Stimulated activated CD8-positive, alpha-beta memory T cell treated with anti-CD3 and anti-CD28 coated beads, Interleukin-12 subunit alpha, Interleukin-12 subunit beta, amount 100 ng/mL, for 4 hours (primary cell): Measurements from ENCODE around the gene RFX4.
"Not testable (repeated sequence)": the region's sequence is repeated elsewhere in the genome, so short reads cannot be mapped to it uniquely, and the experiment has no call there.

Source experiments
- DNase-seq: peaks from one replicate; pipeline ENCODE4 v3.0.0-alpha.2; 2020; ENCODE audit warnings: low read depth

RFX4 gene

DNA sequence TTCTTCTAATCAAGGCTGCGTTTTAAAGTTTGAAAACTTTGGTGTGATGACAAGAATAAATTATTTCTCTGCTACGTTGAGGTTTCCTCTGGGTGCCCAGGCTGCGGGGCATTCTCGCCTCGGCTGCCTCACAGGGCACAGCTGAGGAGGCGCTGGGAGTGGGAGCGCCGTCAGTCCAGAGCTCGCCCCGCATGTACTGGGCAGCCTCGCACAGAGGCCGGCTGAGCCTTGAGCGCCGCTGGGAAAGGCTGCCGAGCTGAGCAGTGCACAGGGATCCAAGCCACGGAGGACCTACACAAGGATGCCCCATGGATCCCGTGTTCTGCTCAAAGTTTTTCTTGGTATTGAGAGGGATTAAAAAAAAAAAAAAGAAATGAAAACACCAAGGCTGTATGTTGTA lies 11.6 kb downstream of the RFX4 start:
- no peak for DNase-seq

DNA sequence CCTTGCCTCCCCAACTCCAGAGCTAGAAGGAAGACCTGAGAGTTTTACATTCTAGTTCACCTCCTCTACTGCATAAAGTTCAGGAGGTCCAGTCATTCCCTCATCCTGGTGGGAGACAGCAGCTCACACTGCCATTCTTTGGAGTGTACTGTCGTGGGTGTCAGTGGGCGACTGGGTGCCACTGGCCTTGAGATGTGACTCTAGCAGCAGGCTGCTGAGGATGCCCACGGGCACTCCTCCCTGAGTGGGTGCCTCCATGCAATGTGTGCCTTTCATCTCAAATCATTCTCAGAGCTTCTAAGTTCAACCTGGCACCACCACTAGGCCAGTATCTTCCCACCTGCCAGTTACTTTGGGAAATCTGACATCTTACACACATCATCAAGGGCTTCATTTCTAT lies 12.5 kb downstream of the RFX4 start:
- no peak for DNase-seq

DNA sequence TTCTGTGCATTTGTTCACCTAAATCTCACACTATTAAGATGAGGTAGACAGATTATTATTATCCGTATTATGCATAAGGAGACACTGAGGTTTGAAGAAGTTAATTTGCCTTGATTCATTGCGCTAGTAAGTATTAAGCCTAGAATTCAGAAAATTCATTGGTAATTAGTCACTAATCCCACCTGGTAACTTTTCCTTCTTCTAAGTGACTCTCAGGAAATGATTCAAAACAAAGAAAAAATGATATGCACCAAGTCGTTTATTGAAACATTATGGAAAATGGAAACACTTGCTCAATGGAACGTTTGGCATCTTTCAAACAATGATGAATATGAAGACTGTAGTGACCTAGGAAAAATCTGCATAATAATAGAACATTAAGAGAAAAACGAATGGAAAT lies 15.2 kb downstream of the RFX4 start:
- DNase-seq: no peak

DNA sequence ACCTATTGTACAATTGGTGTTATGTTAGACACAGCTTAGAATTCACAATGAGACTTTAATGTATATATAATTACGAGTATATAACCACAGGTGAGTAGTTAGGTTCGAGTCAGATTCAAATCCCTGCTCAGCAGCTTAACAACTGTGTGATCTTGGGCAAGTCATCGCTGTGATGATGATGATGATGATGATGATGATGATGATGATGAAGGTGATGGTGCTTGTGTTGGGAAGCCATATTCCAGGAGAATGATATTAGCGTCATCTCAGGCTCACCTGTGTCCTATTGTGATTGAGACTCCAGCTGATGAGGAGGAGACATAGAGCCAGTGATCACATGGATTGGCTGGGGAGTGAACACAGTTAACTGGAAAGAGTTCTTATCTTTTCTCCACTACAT lies 16.5 kb downstream of the RFX4 start:
- no peak for DNase-seq

DNA sequence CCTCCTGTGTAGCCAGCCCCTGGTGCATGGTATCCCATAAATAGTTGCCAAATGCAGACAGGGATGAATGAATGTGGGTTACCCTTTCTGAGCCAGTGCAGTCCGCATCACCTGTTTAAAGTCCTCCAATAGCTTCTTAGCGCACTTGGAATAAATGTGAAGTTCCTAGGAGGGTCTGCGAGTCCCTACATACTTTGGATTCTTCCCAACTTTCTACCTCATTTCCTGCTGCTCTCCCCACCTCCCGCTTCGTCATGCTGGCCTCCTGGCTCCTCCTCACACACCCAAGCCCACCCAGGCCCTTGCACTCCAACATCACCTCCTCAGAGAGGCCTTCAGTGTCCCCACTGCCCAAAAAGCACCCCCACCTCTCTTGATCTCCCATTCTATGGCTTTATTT lies 17.7 kb downstream of the RFX4 start:
- no peak for DNase-seq

DNA sequence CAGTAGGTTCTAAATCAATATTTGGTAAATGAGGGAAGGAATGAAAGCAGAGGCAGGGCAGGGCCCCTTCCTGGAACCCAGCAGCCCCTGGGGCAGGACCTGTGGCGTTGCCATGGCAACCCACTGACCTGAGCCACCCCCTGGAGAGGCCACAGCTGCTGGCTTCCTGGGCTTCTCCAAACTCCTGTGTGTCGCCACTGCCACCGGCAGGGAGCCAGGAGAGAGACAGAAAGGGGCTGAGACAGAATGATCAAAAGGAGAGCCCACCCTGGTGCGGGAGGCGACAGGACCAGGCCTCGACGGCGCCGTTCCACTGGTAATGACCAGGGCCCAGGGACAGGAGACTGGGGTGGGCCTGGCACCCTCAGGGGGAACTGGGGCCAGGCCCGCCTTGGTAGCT lies 18.2 kb downstream of the RFX4 start:
- no peak for DNase-seq

DNA sequence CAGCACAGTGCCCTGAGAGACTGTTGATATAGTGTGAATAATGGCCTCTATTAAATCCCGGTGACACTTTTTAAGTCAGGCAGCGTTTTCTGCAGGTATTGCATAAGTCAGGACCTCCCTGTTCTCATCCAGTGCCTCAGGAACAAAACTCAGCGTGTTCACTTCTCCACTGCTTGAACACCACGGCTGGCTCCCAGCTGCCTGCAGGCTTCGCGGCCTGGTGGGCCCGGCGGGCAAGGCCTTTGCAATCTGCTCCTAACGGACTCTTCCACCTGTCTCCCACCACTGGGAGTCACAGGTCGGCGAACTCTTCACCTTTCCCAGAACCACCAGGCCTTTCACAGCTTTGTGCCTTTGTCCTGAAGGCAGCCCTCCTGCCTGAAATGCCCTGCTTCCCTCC lies 18.7 kb downstream of the RFX4 start:
- no peak for DNase-seq

DNA sequence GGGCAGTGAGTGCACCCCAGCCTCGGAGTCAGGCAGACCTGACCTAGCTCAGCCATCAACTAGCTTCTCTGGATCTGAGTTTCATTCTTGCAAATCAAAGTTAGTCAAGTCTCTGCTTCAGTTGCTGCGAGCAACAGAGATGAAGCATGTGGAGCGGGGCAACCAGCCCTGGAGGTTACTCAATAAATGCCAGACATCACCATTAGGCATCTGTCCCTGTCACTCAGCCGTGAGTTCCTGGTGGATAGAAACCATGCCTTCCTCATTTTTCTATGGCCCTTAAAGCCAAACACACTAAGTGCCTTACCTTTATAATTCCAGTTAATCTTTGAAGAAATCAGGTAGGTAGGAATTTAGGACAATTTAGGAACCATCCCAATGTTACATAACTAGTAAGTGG lies 19.3 kb downstream of the RFX4 start:
- no peak for DNase-seq

DNA sequence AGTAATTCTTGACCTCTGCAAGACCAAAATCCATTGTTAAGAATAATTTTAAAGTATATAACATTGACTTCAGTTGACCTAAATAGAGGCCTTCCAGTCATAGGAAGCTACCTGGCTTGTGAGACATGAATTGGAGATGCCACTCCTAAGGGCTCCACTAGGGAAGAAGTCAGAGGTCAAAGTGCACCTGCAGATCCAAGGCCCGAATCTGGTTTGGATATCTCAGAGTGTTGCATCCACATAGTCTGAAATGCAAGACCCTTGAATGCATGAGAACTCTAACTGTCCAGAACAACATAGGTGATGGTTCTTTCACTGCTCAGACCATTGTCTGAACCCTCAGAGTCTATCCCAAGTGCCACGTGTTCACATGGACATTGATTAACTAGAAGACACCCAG lies 22.4 kb downstream of the RFX4 start:
- no peak for DNase-seq

DNA sequence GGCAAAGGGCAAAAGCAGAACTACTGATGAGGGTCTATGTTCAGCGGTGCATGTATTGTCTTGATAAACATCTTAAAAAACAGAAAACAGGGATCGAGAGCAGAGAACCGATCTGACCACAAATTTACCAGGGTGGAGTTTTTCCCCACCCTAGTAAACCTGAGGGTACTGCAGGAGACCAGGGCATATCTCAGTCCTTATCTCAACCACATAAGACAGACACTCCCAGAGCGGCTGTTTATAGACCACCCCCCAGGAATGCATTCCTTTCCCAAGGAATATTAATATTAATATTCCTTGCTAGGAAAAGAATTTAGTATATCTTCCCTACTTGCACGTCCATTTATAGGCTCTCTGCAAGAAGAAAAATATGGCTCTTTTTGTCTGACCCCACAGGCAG lies 37.8 kb downstream of the RFX4 start:
- not testable (repeated sequence) for DNase-seq

DNA sequence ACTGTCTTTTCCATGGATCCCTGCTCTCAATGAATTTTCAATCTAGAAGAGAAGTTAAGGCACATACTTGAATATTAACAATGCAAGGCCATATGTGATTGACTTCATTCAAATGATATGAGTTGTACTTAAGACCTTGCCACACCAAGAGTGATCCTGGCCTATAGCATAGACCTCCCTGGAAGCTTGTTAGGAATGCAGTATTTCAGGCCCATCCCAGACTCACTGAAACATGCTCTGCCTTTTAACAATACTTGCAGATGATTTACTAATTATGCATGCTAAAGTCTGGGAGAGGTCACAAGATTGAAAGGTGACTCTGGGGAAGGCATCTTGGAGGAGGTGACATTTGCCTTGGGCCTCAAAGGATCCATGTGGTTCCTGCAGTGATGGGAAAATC lies 43.2 kb downstream of the RFX4 start:
- no peak for DNase-seq

DNA sequence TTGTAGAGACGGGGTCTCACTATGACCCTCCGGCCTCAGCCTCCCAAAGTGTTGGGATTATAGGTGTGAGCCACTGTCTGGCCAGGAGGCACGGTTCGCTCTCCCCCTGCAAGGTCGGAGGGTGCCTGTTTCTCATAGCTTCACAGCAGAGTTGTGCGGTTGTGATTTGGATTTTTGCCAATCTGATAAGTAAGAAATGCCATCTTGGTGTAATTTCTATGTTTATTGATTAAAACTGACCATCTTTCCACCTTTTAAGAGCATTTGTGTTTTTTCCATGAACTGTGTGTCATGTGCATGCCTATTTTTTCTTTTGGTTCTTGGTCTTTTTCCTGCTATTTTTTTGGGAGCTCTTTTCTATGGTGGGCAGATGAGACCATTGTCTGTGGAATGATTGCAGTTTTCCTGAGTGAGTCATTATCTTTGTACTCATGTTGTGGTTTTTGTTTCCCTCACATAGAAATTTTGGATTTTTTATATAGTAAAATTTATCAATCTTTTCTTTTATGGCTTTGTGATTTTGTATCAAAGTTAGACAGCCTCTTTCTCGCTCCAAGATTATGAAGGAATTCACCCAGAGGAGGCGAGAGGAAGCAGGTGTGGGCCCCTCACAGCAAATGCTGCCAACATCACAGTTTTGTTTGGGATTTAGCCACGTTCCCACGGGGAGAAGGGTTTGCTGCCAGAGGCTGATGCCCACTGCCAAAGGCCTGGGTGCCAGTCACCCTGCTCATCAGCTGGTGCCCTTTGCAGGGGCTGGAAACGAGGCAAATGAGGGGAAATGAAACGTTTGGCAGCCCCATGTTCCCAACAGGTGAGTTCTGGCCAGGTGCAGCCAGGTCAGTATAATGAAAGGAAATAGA lies 47.2 kb downstream of the RFX4 start:
- no peak for DNase-seq

DNA sequence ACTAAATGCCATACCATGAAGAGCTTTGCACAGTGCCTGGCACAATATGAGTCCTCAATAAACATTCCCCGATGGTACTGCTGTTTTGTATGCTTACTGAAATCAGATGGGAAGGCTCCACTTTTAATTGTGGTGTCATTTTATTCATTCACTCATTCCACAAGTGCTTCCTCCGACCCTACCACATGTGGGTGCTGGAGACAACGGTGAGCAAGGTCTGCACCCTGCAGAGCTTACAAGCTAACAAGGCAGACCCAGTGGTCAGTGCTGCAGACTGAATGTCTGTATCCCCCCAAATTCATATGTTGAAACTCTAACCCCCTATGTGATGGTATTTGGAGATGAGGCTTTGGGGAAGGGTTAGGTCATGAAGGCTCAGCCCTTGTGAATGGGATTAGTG lies 48.3 kb downstream of the RFX4 start:
- no peak for DNase-seq

DNA sequence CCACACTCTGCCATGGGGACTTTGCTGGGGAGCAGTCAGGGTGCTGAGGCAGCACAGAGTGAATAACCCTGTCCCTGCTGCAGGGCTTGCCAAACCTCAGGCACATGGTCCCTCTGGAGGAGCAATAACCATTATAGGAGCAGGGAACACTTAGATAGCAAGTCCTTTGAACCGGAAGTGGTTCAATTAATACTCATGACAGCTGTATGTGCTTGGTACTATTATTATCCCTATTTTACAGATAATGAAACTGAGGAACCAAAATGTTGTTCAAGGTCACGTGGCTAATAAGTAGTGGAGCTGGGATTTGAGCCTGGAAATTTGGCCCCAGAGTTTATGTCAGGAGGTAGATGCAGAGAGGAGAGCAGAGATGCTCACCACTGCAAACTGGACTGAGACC lies 49.0 kb downstream of the RFX4 start:
- DNase-seq: no peak

DNA sequence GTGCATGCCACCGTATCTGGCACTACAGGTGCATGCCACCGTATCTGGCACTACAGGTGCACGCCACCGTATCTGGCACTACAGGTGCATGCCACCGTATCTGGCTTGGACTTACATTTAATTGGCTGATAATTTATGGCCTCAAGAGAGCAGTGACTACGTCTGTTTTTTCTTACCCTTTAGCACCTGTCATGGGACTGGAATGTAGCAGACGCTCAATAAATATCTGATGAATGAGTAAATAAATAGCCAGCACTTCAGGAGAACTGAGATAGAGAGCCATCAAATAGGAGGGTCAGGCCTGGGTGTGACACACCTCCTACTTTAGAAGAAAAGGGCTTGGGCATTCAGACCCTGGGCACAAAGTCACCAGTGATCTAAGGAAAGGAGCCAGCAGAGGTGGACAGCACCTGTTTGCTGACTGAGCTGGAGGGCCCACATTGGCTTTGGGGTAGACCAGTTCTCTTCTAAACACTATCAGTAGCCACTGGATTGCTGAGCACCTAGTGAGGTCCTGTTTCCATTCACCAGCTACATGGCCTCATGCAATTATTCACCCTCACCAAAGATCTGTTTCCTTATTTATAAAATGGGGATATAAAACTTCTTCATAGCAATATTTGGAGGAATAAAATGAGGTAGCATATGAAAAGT lies 50.1 kb downstream of the RFX4 start:
- DNase-seq: no peak

DNA sequence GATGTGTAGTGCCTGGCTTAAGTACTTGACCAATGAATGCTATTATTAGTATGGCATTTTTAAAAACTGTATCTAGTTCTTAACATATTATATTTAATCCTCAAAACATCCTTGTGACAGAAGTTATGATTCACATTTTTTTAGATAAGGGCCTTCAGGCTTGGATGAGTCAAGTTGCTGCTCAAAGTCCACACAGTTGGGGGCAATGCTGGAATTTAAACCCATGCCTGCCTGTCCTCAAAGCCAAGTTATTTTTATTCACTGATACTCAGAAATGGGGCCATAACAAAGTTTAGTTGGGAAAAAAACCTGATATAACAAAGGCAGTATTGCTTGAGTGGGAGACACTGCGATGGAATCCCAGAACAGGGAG lies 50.6 kb downstream of the RFX4 start:
- no peak for DNase-seq

DNA sequence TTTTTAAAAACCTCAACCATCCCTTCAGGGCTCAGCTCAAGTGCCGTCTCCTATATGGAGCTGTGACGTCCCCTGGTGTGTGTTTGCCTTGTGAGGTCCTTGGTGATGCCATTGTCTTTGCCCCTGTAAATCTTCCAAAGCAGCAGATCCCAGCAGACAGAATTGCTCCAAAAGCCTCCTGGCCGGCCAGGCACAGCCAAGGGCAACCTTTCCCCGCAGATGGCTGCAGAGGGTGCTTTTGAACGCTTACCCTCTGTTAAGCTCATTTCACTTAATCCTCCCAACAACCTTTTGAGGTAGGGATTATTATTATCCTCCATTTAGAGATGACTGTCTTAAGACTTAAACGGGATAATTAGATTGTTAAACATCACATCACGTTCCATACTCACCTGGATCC lies 51.4 kb downstream of the RFX4 start:
- DNase-seq: no peak

DNA sequence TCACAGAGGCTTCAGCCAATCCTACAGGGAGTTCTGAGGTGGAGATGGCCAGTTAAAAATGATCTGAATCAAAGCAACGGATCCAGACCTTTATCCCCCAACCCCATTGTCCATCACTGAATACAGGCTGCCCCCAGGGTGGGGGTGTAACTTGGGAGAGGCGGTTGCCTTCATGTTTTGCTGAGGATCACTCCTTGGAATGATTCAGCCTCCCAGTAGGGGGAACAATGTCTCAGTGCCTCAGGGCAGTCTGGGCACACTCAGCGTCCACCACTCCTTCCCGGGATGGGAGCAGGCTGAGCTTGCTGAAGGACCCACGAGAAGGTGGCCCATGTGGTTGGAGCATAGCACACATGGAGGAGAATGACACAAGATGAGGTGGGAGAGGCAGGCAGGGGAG lies 60.2 kb downstream of the RFX4 start:
- DNase-seq: no peak

DNA sequence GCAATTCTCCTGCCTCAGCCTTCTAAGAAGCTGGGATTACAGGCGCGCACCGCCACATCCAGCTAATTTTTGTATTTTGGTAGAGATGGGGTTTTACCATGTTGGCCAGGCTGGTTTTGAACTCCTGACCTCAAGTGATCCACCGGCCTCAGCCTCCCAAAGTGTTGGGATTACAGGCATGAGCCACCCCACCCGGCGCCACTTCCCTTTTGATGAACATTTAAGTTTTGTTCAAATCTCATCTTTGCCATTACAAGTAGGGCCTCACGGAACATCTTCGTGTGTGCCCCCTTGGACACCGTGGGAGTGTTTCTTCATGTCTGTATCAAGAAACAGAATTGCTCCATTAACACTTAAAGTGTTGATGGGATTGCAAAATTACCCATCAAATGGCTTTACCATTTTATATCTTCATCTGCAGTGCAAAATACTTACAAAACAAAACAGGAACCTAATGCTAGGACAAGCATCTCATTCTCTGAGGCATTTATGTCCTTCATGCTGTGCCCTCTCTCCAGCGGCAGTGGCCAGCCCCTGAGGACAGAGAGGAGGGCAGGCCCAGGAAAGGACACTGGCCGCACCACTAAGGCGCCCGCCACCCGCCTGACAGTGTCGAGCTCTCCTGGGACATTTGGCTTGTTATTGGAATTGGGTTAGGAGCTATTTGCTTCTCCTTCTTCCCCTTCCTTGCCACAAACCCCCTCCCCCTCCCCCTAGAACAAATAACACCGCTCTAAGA lies 61.7 kb downstream of the RFX4 start:
- no peak for DNase-seq

DNA sequence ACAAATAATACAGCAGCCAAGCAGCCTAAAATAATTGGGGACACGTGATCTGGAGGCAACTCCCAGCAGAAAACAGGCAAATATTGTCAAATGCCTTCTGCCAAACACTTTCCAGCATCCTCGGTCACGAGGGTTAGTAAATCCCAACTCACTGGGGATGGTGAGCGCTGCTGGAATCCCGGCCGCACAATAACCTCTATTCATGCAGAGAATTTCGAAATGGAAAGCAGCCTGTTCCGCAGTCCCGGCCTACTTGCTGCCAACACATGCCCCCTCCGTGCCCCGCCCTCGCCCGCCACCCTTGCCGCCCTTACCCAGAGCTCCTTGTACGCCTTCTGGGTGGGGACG lies 62.2 kb downstream of the RFX4 start:
- no peak for DNase-seq

DNA sequence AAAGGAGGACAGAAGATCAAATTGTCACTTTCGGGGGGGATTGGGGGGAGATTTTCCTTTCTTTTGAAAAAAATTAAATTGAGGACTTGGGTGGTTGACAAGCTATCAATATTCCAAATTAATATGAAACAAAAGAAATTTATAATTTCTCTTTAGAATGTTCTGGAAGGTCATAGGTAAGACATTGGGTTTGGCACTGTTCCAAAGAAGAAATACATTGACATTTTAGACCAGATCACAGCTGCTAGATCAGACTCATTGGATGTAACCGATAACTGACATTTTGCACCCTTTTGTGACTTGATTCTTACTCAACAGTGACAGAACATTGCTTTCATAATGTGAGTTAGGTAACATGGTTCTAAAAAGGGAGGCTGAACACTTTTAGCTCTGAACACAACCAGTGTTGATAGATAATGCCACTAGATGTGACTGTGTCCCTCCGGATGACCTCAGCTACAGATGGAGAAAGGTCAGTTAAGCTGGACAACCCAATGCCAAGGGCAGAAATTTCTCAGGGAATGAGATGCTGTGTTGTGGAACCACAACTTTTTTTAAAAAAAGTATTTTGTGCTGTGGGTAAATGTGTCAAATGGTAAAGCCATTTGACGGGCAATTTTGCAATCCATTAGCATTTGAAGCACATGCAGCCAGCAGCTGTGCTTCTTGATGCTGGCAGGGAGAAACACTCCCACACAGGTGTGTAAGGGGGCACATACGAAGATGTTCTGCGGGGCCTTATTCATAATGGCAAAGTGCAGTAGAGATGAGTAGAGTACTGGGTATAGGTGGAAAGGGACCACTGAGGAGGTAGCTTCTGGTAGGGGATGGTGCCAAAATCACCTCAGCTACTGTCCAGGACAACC lies 62.9 kb downstream of the RFX4 start:
- DNase-seq: no peak

DNA sequence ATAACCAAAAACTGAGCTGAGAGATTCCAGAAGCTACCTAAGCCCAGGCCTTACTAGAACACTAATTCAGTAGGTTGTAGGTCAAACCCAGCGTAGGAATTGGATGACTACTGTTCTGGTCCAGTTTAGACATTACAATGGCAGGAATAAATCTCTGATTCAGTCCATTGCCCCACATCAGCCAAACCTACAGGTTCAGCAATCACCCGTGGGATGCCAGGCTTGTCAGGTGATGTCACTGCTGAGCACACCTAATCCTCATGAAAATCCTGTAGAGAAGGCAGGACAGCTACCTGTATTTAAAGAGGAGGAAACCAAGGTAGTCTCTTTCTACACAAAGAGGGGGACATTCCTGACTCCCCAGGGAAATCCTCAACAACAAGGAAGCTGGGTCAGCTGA lies 63.7 kb downstream of the RFX4 start:
- no peak for DNase-seq
